T-cell (primary cell): Measurements from ENCODE around the gene PAX3. TPM values are rescaled to one million over a fixed set of nuclear protein-coding genes. Genes with fewer than 3 reads are reported as not detected.

Experiments
- ATAC-seq, 4 experiments: fragments of 200-7000 bp in 3 of 4; fragments of 150-1000 bp in 1 of 4; cut with Tn5 transposase; replicated peaks in 1 of 4; 1 replicate in 3 of 4; 2 replicates in 1 of 4; pipeline ENCODE4 v1.10.0; 2021; ENCODE audit warnings: moderate library complexity in 3 of 4, mild to moderate bottlenecking in 2 of 4, moderate number of reproducible peaks in 1 of 4
- CTCF ChIA-PET, 2 donors: fragments of 300-600 bp; sonication (Branson Sonifier 250); formaldehyde crosslinking; loops; one replicate each; lab custom pipeline; 2022; ENCODE audit warnings: antibody characterized with exemption in 2 of 2; lab: Charles Lee
- POLR2A ChIA-PET, 2 donors: fragments of 300-600 bp; sonication (Branson Sonifier 250); formaldehyde crosslinking; loops; one replicate each; lab custom pipeline; 2022; ENCODE audit warnings: antibody characterized with exemption in 2 of 2; lab: Charles Lee
- DNase-seq, 35 experiments: peaks; one replicate each; pipeline versions ENCODE4 v3.0.0 to v3.0.0-alpha.2; 2013 to 2023
- H3K27ac ChIP-seq: one replicate; pipeline ENCODE4 v1.5.1; 2013; ENCODE audit warnings: low read length
- H3K27me3 ChIP-seq, 2 experiments: replicated peaks in 1 of 2; 1 replicate in 1 of 2; 2 replicates in 1 of 2; pipeline versions ENCODE4 v1.6.1 to v1.7.0; 2013; ENCODE audit warnings: low read length in 1 of 2, mixed read lengths in 1 of 2; ENCODE audit not compliant: control insufficient read depth in 2 of 2, insufficient read depth in 2 of 2; ENCODE audit errors: extremely low read depth in 1 of 2
- H3K36me3 ChIP-seq, 2 donors: 1 replicate in 1 of 2; 2 replicates in 1 of 2; pipeline versions ENCODE4 v1.6.1 to v1.7.0; 2013; ENCODE audit warnings: low read length in 1 of 2; ENCODE audit not compliant: control insufficient read depth in 2 of 2, insufficient read depth in 1 of 2; ENCODE audit errors: extremely low read depth in 1 of 2
- H3K4me1 ChIP-seq, 2 experiments: 1 replicate in 1 of 2; 2 replicates in 1 of 2; pipeline versions ENCODE4 v1.6.1 to v1.7.0; 2013; ENCODE audit warnings: low read length in 2 of 2, mixed read lengths in 1 of 2; ENCODE audit not compliant: insufficient read depth in 2 of 2, control insufficient read depth in 1 of 2; ENCODE audit errors: extremely low read depth in 1 of 2
- H3K4me3 ChIP-seq, 2 donors: 1 replicate in 1 of 2; 2 replicates in 1 of 2; pipeline versions ENCODE4 v1.5.1 to v1.7.0; 2013; ENCODE audit warnings: mild to moderate bottlenecking in 2 of 2, low read length in 1 of 2, moderate library complexity in 1 of 2; ENCODE audit not compliant: control insufficient read depth in 1 of 2; ENCODE audit errors: extremely low read depth in 1 of 2
- H3K9me3 ChIP-seq: 2 replicates; pipeline ENCODE4 v1.7.0; 2013
- H3K27ac Mint-ChIP-seq, 2 donors: one replicate each; pipeline ENCODE4 v1.8.0; 2020 to 2021; ENCODE audit warnings: mild to moderate bottlenecking in 2 of 2, mixed read lengths in 2 of 2
- H3K27me3 Mint-ChIP-seq, 2 donors: one replicate each; pipeline ENCODE4 v1.8.0; 2021 to 2022; ENCODE audit warnings: mixed read lengths in 2 of 2
- H3K36me3 Mint-ChIP-seq: one replicate; pipeline ENCODE4 v1.8.0; 2021; ENCODE audit warnings: mixed read lengths
- H3K4me1 Mint-ChIP-seq, 3 donors: one replicate each; pipeline ENCODE4 v1.8.0; 2020 to 2022; ENCODE audit warnings: mixed read lengths in 3 of 3, mild to moderate bottlenecking in 1 of 3
- H3K4me3 Mint-ChIP-seq, 3 donors: one replicate each; pipeline ENCODE4 v1.8.0; 2020 to 2022; ENCODE audit warnings: mild to moderate bottlenecking in 3 of 3, mixed read lengths in 3 of 3, moderate library complexity in 3 of 3
- H3K9me3 Mint-ChIP-seq, 3 donors: one replicate each; pipeline ENCODE4 v1.8.0; 2020 to 2022; ENCODE audit warnings: mixed read lengths in 3 of 3
- WGBS: methylation state at CpG from one replicate; pipeline ENCODE4 v1.1.5; 2013; ENCODE audit warnings: missing lambda C conversion rate; ENCODE audit not compliant: insufficient coverage; 5-methylcytosine and 5-hydroxymethylcytosine counted together
- total RNA-seq, 35 experiments: library from RNA in 6 of 35; stranded (reverse) in 6 of 35; fragments of 120-200 nt in 1 of 35; gene quantifications; one replicate each; pipeline versions ENCODE4 v1.2.1 to v1.2.4 and lab custom pipeline; 2013 to 2026

Gene PAX3
- total RNA-seq, 5 donors from 2014 or later (not counting 1 experiment from before 2014, with no cell fraction given): not detected

- no peak overlapping the region for H3K27ac ChIP-seq
- DNase-seq (no peak), ATAC-seq (no peak)
- no peaks in the 10 kb centered on the region for H3K4me1 Mint-ChIP-seq
- H3K4me3 Mint-ChIP-seq: no peak overlapping the region
- H3K4me3 ChIP-seq: no peak overlapping the region
- peaks cover 0 to 3% of the 10 kb centered on the region in 2 donors for H3K27me3 Mint-ChIP-seq
- no CpG with 5 or more reads among the region's 1 CpG for WGBS
- POLR2A ChIA-PET: no interaction called here
- no peaks in the 10 kb centered on the region for H3K36me3 Mint-ChIP-seq
- no peak overlapping the region for H3K27ac Mint-ChIP-seq
- no peaks in the 10 kb centered on the region for H3K9me3 ChIP-seq
- no peaks in the 10 kb centered on the region for H3K36me3 ChIP-seq
- CTCF ChIA-PET: no interaction called here
- H3K9me3 Mint-ChIP-seq: peaks cover 4 to 7% (median 4%) of the 10 kb centered on the region in 3 donors
- H3K27me3 ChIP-seq: no peaks in the 10 kb centered on the region
- H3K4me1 ChIP-seq: no peaks in the 10 kb centered on the region
Measured at GRCh38 chr2:222180619-222181018, 118.2 kb downstream of the PAX3 start.

GRCh38 chr2:222179592-222179991, 119.2 kb downstream of the PAX3 start:
- H3K27me3 Mint-ChIP-seq: peaks cover 1 to 8% of the 10 kb centered on the region in 2 donors
- CTCF ChIA-PET: no interaction called here

DNA sequence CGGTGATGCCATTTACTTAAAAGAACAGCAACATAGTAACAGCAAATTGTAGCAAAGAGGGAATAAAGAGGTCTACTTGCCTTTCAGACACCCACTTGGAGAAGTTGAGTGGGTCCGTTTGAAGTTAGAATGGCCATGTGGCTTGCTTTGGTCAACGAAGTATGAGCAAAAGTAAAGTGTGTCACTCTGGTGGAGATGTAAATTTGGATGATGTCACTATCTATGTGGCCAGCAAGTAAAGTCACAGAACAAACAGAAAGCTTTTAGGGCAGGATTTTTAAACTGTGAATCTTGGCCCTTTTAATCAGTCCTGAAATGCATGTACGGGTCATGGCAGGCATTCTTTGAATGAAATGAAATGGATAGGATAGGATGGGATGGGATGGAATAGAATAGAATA, 120.3 kb downstream of the PAX3 start:
- DNase-seq: no peak
- no peaks in the 10 kb centered on the region for H3K4me1 ChIP-seq
- Mint-ChIP-seq H3K9me3 (peaks cover 4 to 7% (median 4%) of the 10 kb centered on the region in 3 donors), H3K27ac (no peak overlapping the region), H3K4me3 (no peak overlapping the region), H3K36me3 (no peaks in the 10 kb centered on the region), H3K4me1 (no peaks in the 10 kb centered on the region), H3K27me3 (peaks cover 6 to 8% of the 10 kb centered on the region in 2 donors)
- 85% methylated on average over 3 of the region's 4 CpGs for WGBS
- ChIA-PET CTCF (no interaction called here), POLR2A (no interaction called here)
- no peaks in the 10 kb centered on the region for H3K27me3 ChIP-seq
- no peak overlapping the region for H3K4me3 ChIP-seq
- no peak for ATAC-seq
- no peaks in the 10 kb centered on the region for H3K9me3 ChIP-seq
- H3K36me3 ChIP-seq: no peaks in the 10 kb centered on the region
- no peak overlapping the region for H3K27ac ChIP-seq

More at GRCh38 chr2:222179592-222179991, 119.2 kb downstream of the PAX3 start:
- no peaks in the 10 kb centered on the region for H3K4me1 Mint-ChIP-seq
- POLR2A ChIA-PET: no interaction called here
- H3K27ac Mint-ChIP-seq: no peak overlapping the region
- DNase-seq: no peak
- H3K9me3 ChIP-seq: no peaks in the 10 kb centered on the region
- H3K27me3 ChIP-seq: no peaks in the 10 kb centered on the region
- H3K4me3 ChIP-seq: no peak overlapping the region
- H3K4me3 Mint-ChIP-seq: no peak overlapping the region
- no peak for ATAC-seq
- no peaks in the 10 kb centered on the region for H3K36me3 ChIP-seq
- no peak overlapping the region for H3K27ac ChIP-seq
- no peaks in the 10 kb centered on the region for H3K4me1 ChIP-seq
- peaks cover 4 to 7% (median 4%) of the 10 kb centered on the region in 3 donors for H3K9me3 Mint-ChIP-seq
- H3K36me3 Mint-ChIP-seq: no peaks in the 10 kb centered on the region

- no peak overlapping the region for H3K4me3 Mint-ChIP-seq
- WGBS: no CpG with 5 or more reads among the region's 3 CpGs
- Histone ChIP-seq H3K27ac (no peak overlapping the region), H3K36me3 (no peaks in the 10 kb centered on the region), H3K4me1 (no peaks in the 10 kb centered on the region), H3K9me3 (no peaks in the 10 kb centered on the region), H3K4me3 (no peak overlapping the region), H3K27me3 (no peaks in the 10 kb centered on the region)
- H3K27ac Mint-ChIP-seq: no peak overlapping the region
- H3K27me3 Mint-ChIP-seq: peaks cover 6 to 8% of the 10 kb centered on the region in 2 donors
- ATAC-seq: no peak
- ChIA-PET POLR2A (no interaction called here), CTCF (no interaction called here)
- H3K4me1 Mint-ChIP-seq: no peaks in the 10 kb centered on the region
- no peak for DNase-seq
- no peaks in the 10 kb centered on the region for H3K36me3 Mint-ChIP-seq
- peaks cover 4 to 7% (median 4%) of the 10 kb centered on the region in 3 donors for H3K9me3 Mint-ChIP-seq
Measured at GRCh38 chr2:222176890-222177289, 121.9 kb downstream of the PAX3 start.

- Mint-ChIP-seq H3K36me3 (no peaks in the 10 kb centered on the region), H3K4me1 (no peaks in the 10 kb centered on the region), H3K4me3 (no peak overlapping the region), H3K27me3 (peaks cover 6 to 8% of the 10 kb centered on the region in 2 donors), H3K27ac (no peak overlapping the region), H3K9me3 (peaks cover 4 to 12% (median 8%) of the 10 kb centered on the region in 3 donors)
- H3K36me3 ChIP-seq: no peaks in the 10 kb centered on the region
- no peak overlapping the region for H3K27ac ChIP-seq
- WGBS: 37% methylated on average over 2 of the region's 3 CpGs
- H3K9me3 ChIP-seq: no peaks in the 10 kb centered on the region
- no peaks in the 10 kb centered on the region for H3K4me1 ChIP-seq
- no peak overlapping the region for H3K4me3 ChIP-seq
- ChIA-PET POLR2A (no interaction called here), CTCF (no interaction called here)
- DNase-seq (no peak), ATAC-seq (no peak)
- no peaks in the 10 kb centered on the region for H3K27me3 ChIP-seq
Measured at GRCh38 chr2:222174450-222174849, 124.3 kb downstream of the PAX3 start.

GRCh38 chr2:222169346-222169745, 129.5 kb downstream of the PAX3 start:
- H3K4me1 Mint-ChIP-seq: no peaks in the 10 kb centered on the region
- 100% methylated on average over 1 of the region's 4 CpGs for WGBS
- no peak for DNase-seq
- ATAC-seq: no peak
- H3K36me3 Mint-ChIP-seq: no peaks in the 10 kb centered on the region
- Histone ChIP-seq H3K27me3 (no peaks in the 10 kb centered on the region), H3K9me3 (no peaks in the 10 kb centered on the region), H3K4me3 (no peak overlapping the region), H3K4me1 (no peaks in the 10 kb centered on the region), H3K36me3 (no peaks in the 10 kb centered on the region), H3K27ac (no peak overlapping the region)
- ChIA-PET CTCF (no interaction called here), POLR2A (no interaction called here)
- peaks cover 0 to 2% of the 10 kb centered on the region in 2 donors for H3K27me3 Mint-ChIP-seq
- H3K27ac Mint-ChIP-seq: no peak overlapping the region
- H3K4me3 Mint-ChIP-seq: no peak overlapping the region
- H3K9me3 Mint-ChIP-seq: peaks cover 0 to 8% (median 7%) of the 10 kb centered on the region in 3 donors

DNA sequence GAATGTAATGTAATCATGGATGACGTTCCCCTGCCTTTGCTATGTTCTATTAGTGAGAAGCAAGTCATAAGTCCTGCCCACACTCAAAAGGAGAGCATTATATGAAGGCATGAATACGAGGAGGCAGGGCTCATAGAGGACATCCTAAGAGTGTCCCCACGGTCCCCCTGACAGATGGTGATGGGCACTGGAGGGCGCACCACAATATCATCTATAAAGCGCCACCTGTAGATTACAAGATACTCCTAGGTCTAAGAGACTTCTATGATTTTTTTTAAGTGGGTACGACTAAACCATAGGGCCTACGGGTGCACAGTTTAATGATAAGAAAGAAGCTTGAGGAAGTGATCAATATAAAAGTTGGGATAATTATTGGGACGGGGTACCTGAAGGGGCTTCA, 131.0 kb downstream of the PAX3 start:
- DNase-seq (no peak), ATAC-seq (no peak)
- H3K27me3 ChIP-seq: no peaks in the 10 kb centered on the region
- H3K4me1 Mint-ChIP-seq: no peaks in the 10 kb centered on the region
- H3K4me3 ChIP-seq: no peak overlapping the region
- no peaks in the 10 kb centered on the region for H3K36me3 Mint-ChIP-seq
- no peaks in the 10 kb centered on the region for H3K9me3 ChIP-seq
- H3K27ac Mint-ChIP-seq: no peak overlapping the region
- H3K36me3 ChIP-seq: no peaks in the 10 kb centered on the region
- ChIA-PET POLR2A (no interaction called here), CTCF (no interaction called here)
- H3K4me1 ChIP-seq: no peaks in the 10 kb centered on the region
- H3K27me3 Mint-ChIP-seq: peaks cover 0 to 10% of the 10 kb centered on the region in 2 donors
- no peak overlapping the region for H3K4me3 Mint-ChIP-seq
- 71% methylated on average over 2 of the region's 8 CpGs for WGBS
- H3K27ac ChIP-seq: no peak overlapping the region
- H3K9me3 Mint-ChIP-seq: peaks cover 0 to 12% (median 8%) of the 10 kb centered on the region in 3 donors
